H7 (cell line): ENCODE data around the gene SKI. TPM values are rescaled to one million over a fixed set of nuclear protein-coding genes. Genes with fewer than 3 reads are reported as not detected.

Source experiments
- DNase-seq: peaks from one replicate; pipeline ENCODE4 v3.0.0; 2012
- H3K27me3 ChIP-seq: 2 replicates; pipeline ENCODE4 v1.6.0; 2011; ENCODE audit warnings: mild to moderate bottlenecking, low read length; ENCODE audit not compliant: control insufficient read depth, insufficient read depth
- H3K36me3 ChIP-seq: replicated peaks from 2 replicates; pipeline ENCODE4 v1.5.1; 2011; ENCODE audit warnings: low read length; ENCODE audit not compliant: control insufficient read depth, insufficient read depth
- H3K4me3 ChIP-seq: 2 replicates; pipeline ENCODE4 v1.5.1; 2011; ENCODE audit warnings: low read depth, mild to moderate bottlenecking, control low read depth, low read length, moderate library complexity; ENCODE audit not compliant: insufficient read depth
- total RNA-seq: library from RNA; depleted of rRNA; stranded (reverse); fragments of >200 nt; shearing (Covaris generic); gene quantifications from 2 replicates; pipeline ENCODE4 v1.2.3, GENCODE V29; 2014; rRNA removed

The SKI gene
- 29.2 and 29.9 TPM in 2 replicates for total RNA-seq

GRCh38 chr1:2228157-2228594, at the start of gene SKI:
Gene SKI, plus strand, starts transcription at chr1:2228319. Its CDS starts 448 bp downstream, at chr1:2228767.
- peak within 1 kb of the TSS; percentile 88 for H3K4me3 ChIP-seq
- DNase-seq = no peak
- H3K27me3 ChIP-seq = peaks cover 1% of the 10 kb centered on the region; the same call in 1 of the 2 replicates
- no peaks in the 10 kb centered on the region; the same call in 1 of the 2 replicates for H3K36me3 ChIP-seq

- no peak for DNase-seq
- peaks cover 4% of the 10 kb centered on the region for H3K36me3 ChIP-seq
- no peak overlapping the region for H3K4me3 ChIP-seq
- H3K27me3 ChIP-seq = no peaks in the 10 kb centered on the region
These were observed 49.2 kb upstream of the SKI start for GRCh38 chr1:2178875-2179274.

DNA sequence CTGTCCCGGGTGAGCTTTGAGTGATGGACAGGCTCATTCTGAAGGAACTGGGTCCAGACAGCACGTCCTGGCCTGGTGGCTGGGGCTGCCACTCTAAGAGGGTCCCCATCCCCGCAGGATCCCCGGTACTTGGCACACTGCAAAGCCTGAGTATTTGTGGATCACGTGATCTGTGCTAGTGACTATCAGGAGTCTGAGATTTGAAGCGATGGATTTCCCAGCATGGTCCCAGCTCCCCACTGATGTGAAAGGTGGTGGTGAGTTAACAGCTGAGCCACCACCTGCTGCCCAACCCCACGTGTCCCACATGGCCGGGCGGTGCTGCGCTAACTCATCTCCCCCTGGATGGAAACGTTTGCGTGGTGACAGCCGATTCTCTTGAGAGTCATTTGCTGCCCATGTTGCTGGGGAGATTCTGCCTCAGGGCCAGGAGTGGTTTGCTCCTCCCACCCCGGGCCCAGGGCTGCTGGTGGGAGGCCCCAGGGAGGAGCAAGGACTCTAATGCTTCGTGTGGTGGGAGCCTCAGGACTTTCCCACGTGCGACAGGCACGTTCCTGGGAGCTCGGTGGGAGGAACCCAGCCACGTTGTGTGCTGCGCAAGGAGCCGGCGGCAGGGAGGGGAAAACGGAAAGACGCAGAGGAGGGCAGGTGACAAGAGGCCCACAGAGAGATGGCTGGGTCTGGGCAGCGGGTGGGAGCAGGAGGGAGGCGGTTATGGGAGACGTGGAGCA, 48.7 kb upstream of the SKI start:
- H3K36me3 ChIP-seq = peaks cover 4% of the 10 kb centered on the region
- H3K4me3 ChIP-seq = no peak overlapping the region
- DNase-seq = peak; percentile 65
- no peaks in the 10 kb centered on the region for H3K27me3 ChIP-seq

- H3K4me3 ChIP-seq = no peak overlapping the region
- H3K27me3 ChIP-seq = no peaks in the 10 kb centered on the region
- no peak for DNase-seq
- H3K36me3 ChIP-seq = peaks cover 4% of the 10 kb centered on the region
These were observed 47.5 kb upstream of the SKI start for GRCh38 chr1:2180297-2181245.

DNA sequence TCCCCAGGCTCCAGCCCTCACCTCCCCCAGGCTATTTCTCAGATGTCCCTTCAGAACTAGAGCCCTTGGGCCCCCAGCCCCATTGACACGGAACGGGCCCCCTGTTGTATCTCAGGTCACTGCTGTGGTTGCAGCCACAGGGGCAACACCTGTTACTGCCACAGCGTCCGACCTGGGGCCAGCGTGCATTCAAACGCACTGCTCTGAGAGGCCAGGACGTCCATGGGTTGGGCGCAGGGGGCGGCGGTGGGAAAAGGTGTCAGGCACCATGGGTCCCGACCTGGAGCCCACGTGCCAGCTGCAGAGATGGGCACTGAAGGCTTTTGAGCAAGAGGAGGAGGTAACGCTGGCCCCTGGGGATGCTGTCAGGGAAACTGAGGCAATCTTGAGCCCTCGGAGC, 46.8 kb upstream of the SKI start:
- H3K36me3 ChIP-seq = peaks cover 4% of the 10 kb centered on the region
- no peak overlapping the region for H3K4me3 ChIP-seq
- H3K27me3 ChIP-seq = no peaks in the 10 kb centered on the region
- no peak for DNase-seq

DNA sequence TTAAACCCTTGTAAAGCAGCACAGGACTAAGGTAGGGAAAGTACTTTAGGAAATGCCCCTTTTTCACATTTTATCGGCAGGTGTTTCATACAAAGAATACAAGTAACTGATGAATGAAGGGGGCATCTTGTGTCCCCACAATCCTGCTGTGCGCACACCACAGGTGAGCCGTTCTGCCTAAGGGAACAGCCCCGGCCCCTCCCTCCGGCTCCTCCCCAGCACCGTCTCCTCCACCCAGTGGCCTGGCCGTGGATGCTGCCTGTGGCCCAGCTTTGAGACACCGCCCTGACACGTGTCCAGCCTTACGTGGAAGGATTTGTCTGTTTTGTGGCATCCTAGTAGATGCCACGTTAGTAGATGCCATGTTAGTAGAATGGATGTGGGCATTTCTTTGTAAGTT, 46.4 kb upstream of the SKI start:
- no peak for DNase-seq
- no peaks in the 10 kb centered on the region for H3K27me3 ChIP-seq
- H3K4me3 ChIP-seq = no peak overlapping the region
- peaks cover 4% of the 10 kb centered on the region for H3K36me3 ChIP-seq

DNA sequence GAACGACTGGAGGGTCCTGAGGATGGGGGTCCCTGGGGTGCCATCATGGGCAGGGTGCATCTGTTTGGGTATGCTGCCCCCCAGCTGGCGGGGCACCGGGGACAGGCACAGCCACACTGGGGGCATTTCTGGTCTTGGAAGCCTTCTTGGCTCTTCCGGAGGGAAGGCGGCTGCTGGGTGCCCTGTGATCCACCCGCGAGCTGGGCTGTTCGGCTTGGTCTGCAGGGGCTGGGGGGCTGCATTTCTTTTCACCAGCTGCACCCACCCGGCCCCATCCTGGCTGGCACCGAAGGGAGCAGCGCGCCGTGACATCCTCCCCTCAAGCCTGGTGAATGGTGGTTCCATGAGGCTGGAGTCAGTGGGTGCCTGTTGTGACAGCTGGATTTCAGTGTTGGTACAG, 45.7 kb upstream of the SKI start:
- Histone ChIP-seq H3K4me3 (no peak overlapping the region), H3K27me3 (no peaks in the 10 kb centered on the region), H3K36me3 (peaks cover 4% of the 10 kb centered on the region)
- DNase-seq = no peak

DNA sequence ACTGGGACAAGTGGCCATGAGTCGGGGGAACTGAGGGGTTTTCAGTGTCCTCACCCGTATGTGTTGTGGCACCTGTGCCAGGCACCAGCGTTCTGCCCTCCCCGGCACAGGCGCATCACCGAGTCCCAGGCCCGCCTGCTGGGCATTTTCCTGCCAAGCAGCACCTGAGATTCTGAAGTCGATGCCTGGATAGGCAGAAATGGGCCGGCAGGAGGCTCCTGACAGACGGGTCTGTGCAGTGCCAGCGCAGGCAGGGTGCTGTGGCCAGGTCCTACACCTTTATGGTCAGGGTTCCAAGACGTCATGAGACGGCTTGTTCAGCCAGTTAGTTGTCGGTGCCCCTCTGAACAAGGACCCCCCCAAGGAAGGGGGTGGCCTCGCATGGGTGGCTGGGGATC, 44.2 kb upstream of the SKI start:
- Histone ChIP-seq H3K27me3 (no peaks in the 10 kb centered on the region), H3K36me3 (peaks cover 1% of the 10 kb centered on the region), H3K4me3 (no peak overlapping the region)
- DNase-seq = no peak

DNA sequence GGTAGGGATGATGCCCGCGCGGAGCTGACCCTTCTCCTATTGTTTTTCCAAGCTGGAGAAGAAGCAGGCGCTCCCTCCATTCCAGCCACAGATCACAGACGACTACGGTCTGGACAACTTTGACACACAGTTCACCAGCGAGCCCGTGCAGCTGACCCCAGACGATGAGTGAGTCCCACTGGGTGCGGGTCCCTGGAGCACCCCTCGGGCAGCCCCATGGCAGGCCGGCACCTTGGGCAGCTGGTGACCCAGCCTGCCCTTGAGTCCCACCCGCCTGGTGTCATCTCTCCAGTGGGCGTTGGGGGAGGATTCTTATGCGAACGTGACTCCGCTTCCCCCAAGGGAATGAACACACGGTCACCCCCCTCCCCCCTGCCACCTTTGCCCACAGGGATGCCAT, 43.6 kb upstream of the SKI start:
- no peak for DNase-seq
- H3K27me3 ChIP-seq = no peaks in the 10 kb centered on the region
- no peak overlapping the region for H3K4me3 ChIP-seq
- peaks cover 1% of the 10 kb centered on the region for H3K36me3 ChIP-seq

DNA sequence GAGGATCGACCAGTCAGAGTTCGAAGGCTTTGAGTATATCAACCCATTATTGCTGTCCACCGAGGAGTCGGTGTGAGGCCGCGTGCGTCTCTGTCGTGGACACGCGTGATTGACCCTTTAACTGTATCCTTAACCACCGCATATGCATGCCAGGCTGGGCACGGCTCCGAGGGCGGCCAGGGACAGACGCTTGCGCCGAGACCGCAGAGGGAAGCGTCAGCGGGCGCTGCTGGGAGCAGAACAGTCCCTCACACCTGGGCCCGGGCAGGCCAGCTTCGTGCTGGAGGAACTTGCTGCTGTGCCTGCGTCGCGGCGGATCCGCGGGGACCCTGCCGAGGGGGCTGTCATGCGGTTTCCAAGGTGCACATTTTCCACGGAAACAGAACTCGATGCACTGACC, 43.2 kb upstream of the SKI start:
- no peak overlapping the region for H3K4me3 ChIP-seq

GRCh38 chr1:2185880-2186855, 42.0 kb upstream of the SKI start:
- Histone ChIP-seq H3K36me3 (no peaks in the 10 kb centered on the region; the same call in 1 of the 2 replicates), H3K27me3 (no peaks in the 10 kb centered on the region), H3K4me3 (no peak overlapping the region)
- DNase-seq = no peak

More for the DNA sequence above, 43.2 kb upstream of the SKI start:
- no peak for DNase-seq
- H3K36me3 ChIP-seq = peaks cover 1% of the 10 kb centered on the region
- no peaks in the 10 kb centered on the region for H3K27me3 ChIP-seq

GRCh38 chr1:2186901-2187300, 41.2 kb upstream of the SKI start:
- DNase-seq = no peak
- Histone ChIP-seq H3K4me3 (no peak overlapping the region), H3K36me3 (no peaks in the 10 kb centered on the region; the same call in 1 of the 2 replicates), H3K27me3 (no peaks in the 10 kb centered on the region)

DNA sequence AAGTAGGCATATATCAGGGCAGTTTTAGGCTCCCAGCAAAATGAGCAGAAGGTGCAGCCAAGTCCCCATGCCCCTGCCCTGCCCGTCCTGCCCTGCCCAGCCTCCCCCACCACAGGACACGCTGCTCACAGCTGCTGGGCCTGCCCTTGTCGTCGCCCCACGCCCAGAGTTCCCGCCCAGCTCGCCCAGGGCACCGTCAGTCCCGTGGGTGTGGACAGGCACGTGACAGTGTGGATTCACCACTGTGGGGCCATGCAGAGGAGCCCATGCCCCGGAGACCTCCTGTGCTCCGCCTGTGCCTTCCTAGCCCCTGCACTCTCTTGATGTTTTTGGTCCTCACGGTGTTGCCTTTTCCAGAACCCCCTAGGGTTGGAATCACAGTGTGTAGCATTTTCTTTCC, 40.5 kb upstream of the SKI start:
- Histone ChIP-seq H3K27me3 (no peaks in the 10 kb centered on the region), H3K36me3 (peaks cover 2% of the 10 kb centered on the region), H3K4me3 (no peak overlapping the region)
- no peak for DNase-seq

- DNase-seq = no peak
- Histone ChIP-seq H3K27me3 (no peaks in the 10 kb centered on the region), H3K36me3 (peaks cover 3% of the 10 kb centered on the region), H3K4me3 (no peak overlapping the region)
These were observed 39.8 kb upstream of the SKI start for GRCh38 chr1:2188336-2188735.
